22Rv1 (cell line): ENCODE results near the gene KLK1.

Experiments
- CTCF ChIP-seq: fragments of 450-650 bp; IDR thresholded peaks from 2 replicates; pipeline ENCODE4 v1.5.1; 2017; ENCODE audit warnings: mild to moderate bottlenecking
- ZFX ChIP-seq: fragments of 450-650 bp; IDR thresholded peaks from 2 replicates; pipeline ENCODE4 v1.6.1; 2017; ENCODE audit warnings: antibody characterized with exemption, borderline replicate concordance

GRCh38 chr19:50797429-50797780 lies 26.2 kb downstream of the KLK1 start:
- no peak for TF ChIP-seq CTCF
- TF ChIP-seq ZFX, result no peak
